ENCODE results near the gene SWT1.

SWT1 gene

DNA sequence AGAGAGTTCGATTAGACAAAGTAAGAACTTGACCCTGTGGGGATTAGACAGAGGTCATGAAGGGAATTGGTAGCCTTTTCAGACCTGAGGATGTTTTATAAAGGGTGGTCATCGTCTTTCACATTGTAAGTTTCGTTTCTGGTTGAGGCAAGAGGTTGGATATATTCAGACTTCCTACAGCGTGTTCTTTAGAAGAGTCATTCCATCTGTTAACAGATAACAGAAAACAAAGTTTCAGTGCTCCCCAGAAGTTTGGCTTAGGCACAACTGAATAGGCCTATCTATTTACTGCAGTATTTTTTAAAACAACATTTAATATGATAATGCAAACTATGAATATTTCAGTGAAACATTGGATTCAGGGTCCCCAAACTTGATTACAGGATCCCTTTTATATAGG is 177.2 kb downstream of the SWT1 start:
- DNase-seq, result no peak

DNA sequence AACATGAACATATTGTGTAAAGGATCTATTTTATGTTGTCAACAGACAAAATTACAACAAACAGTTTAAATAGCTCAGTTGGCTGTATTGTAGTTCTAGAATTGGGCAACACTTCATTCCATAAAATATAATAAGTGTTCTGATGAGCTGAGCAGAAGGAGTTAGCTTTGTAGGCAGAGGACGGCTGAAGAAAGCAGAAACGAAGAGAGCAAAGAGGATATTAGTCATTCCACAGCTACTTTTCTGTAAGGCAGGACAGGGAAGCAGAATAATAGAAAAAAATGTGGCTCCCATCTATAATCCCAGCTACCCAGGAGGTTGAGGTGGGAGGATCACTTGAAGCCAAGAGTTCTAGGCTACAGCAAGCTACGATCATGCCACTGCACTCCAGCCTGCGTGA is 180.3 kb downstream of the SWT1 start:
- DNase-seq, result no peak

DNA sequence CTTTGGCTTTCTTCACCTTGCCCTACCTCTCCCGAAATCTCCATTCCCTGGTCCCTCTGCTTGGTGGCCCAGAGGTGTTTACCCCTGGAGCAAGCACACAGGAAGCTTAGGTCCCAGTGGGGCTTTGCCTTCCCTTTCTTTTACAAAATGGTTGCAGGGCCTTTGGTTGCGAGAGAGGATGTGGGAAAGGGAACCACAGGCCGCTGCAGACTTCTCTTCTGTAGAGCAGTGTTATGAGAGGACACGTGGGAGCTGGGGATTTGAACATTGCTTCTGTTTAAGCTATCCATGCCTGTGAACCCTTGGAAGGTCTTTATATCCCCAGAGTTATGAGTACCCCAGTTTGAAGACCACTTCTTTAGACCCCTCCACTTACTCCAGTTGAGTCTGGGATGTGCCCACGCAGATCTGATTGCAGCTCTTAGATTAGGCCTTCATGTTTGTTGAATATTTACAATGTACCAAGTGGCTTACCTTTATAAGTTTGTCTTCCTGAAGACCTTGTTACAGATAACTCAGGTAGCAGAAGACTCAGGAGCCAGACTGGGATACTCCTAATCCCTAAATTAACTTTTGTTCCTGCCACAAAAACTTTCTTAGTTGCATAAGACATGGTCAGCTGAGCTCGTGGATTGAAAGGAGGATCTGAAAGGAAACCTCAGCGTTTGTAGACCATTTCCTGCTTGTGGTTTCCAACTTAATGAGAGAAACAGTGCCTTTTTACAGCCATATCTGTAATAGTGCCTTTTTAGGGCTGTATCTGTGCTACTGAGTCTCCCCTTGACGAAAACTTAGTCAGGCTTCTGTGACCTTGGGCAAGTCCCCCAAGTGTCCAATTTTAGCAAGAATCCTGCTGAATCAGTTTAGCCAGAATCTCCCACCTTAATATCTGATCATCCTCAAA is 182.0 kb downstream of the SWT1 start:
- no peak for DNase-seq

DNA sequence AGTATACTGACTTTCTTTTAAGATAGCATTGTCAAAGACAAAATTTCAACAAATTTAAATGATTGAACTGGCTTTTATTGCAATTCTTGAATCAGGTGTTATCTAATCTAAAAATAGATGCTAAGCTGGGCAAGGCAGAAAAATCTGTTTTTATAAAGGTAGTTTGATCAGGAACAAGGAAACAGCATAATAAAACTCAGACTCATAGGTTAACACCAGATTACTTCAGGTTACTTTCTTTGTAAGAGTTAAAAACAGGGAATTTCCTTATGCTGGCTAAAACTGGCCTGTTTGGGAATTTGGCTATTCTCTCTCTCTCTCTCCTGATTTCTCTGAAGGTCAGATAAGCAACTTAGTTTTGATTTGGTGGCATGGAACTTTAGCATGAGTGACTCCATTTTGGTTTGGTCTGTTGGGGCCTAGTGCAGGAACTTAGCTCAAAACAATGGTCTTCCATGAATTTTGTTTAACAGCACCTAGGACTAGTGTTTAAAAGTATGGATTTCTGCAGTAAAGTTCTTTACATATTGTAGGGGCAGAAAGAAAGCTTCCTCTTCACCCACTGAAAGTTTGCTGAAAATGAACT is 184.3 kb downstream of the SWT1 start:
- DNase-seq, result no peak
